ENCODE results near the gene PAPOLA.

DNA sequence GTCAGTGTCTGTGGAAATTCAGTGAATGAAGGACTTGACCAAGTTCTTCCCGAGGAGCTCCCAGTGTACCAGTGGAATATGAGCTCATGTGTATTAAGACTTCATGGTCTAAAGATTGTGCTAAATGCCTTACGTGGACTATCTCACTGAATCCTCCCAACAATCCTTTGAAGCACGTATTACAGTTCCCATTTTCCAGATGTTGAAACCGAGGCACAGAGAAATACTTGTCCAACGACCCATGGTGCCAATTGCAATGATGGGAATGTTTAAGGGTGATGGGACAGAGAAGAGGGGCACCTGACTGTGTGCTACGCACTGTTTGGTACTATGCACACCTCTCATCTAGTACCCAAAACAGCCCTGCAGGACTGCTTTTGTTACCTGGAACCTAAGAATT is 77.2 kb downstream of the PAPOLA start:
- TF ChIP-seq, protein P1, sequence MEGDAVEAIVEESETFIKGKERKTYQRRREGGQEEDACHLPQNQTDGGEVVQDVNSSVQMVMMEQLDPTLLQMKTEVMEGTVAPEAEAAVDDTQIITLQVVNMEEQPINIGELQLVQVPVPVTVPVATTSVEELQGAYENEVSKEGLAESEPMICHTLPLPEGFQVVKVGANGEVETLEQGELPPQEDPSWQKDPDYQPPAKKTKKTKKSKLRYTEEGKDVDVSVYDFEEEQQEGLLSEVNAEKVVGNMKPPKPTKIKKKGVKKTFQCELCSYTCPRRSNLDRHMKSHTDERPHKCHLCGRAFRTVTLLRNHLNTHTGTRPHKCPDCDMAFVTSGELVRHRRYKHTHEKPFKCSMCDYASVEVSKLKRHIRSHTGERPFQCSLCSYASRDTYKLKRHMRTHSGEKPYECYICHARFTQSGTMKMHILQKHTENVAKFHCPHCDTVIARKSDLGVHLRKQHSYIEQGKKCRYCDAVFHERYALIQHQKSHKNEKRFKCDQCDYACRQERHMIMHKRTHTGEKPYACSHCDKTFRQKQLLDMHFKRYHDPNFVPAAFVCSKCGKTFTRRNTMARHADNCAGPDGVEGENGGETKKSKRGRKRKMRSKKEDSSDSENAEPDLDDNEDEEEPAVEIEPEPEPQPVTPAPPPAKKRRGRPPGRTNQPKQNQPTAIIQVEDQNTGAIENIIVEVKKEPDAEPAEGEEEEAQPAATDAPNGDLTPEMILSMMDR (IDR thresholded peaks at IDR 0.05; ENCODE audit: low read length), result no peak
- TF ChIP-seq EZH2 (optimal IDR thresholded peaks at IDR 0.05; ENCODE audit: low read depth, low read length), result no peak
- TF ChIP-seq EZH2phosphoT487 (IDR thresholded peaks at IDR 0.05; ENCODE audit: low read length), result no peak
